ENCODE data around the gene SLC26A6.

Gene SLC26A6

DNA sequence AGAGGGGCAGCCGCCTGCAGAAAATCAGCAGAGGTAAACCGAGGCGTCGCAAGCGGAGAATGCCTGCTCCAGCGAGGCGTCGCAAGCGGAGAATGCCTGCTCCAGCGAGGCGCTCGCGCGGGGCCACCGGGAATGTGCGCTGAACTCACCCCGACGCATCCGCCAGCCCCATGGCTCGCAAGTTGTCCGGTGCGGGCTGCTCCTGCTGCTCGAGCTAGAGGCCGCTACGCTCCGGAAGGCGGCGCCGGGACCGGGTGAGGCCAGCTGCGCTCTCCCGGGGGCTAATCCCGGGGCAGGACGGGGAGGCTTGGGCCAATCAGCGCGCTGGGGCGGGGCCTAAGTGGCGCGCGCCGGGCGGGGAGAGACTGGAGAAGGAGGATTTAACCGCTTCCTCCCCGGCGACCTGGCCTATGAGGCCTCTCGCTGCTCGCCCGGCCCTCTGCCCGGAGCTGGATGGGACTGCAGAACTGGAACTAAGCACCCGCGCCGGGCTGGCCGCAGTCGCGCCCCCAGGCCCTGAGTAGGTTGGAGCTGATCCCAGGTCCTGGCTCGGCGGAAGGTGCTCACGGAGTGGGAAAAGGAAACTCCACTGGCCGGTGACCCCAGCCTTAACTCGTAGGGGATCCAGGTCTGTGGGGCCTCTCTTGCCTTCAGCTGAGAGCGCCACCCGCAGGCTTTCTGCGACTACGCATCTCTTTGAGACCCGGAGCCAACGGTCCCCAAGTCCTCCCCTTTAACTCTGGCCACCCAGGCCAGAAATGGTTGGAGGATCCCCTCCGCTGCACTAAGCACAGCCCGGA is at the start of gene SLC26A6:
SLC26A6 (minus strand) TSS at position 240 of the 800 bp plus-strand sequence; CDS start at position 172, 68 bp downstream.
- DNase-seq = peak; percentile 94

- no peak for DNase-seq
Observed at GRCh38 chr3:48684480-48685143, 49.4 kb upstream of the SLC26A6 start.

DNA sequence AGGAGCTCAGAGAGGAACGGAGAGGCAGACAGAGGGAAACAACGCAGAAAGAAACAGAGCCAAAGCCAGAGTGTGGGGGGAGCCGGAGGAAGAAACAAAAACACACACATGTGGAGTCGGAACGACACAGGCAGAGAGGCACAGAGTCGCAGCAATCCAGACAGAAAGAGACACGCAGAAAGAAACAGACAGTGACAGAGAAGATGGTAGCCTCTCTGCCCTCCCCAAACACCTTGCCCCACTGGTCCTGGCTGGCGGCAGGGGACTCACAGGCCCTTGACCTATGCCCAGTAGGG is 48.7 kb upstream of the SLC26A6 start:
- DNase-seq = no peak

DNA sequence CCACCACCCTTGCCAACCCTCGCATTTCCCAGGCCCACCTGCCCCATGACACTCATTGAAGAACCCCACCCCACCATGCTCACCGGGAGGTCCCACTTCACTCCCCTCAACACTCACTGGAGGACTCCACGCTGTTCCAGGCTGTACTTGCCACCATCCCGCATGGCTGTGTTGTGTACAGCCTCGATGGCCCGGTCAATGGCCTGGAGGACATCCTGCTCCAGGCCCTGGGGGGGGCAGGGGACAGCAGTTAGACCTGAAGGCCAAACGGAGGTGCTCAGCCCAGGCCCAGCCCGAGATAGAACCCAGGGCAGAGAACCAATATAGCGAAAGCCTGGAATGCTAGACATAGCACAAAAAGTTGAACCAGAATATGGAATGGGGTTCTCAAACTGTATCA is 47.5 kb upstream of the SLC26A6 start:
- no peak for DNase-seq

GRCh38 chr3:48681974-48682610 is 46.8 kb upstream of the SLC26A6 start:
- DNase-seq = no peak

- DNase-seq = no peak
Observed at GRCh38 chr3:48681541-48681880, 46.2 kb upstream of the SLC26A6 start.

GRCh38 chr3:48680811-48681540 is 45.7 kb upstream of the SLC26A6 start:
- no peak for DNase-seq

- DNase-seq = no peak
Observed at GRCh38 chr3:48679411-48680391, 44.4 kb upstream of the SLC26A6 start.

DNA sequence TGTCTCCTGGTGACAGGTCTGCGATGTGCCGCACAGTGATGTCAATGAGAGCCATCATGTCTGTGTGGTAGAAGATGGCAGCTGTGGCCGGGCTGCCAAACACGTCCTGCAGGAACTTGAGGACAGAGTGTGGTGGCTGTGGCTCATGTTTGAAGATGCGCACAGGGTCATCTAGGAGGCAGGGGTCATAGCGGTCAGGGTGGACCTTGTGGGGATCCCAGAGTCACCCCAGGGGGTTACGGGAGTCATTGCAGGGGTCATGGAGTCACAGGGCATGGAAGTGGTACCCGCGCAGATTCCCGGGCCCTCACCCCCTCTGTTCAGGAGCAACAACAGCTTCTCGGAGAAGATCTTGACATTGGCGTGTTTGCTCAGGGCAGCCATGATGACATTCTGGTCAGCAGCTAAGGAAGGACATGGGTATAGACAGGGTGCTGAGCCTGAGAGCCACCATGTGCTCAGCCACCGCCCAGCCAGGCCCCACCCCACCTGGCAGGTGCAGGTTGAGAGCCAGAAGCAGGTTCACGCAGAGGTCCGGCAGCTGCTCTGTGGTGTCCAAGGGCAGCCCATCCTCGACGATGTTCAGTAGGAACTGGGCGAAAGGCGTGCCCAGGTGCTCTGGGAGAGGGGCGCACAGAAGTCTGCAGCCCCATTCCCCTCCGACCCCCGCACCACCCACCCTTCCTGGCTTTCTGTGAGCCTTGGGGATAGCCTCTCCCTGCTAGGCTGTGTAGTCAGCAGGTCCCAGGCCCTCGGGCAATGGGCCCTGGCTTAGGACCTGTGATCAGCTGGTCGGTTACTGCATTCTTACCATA is 43.5 kb upstream of the SLC26A6 start:
- DNase-seq = no peak

- DNase-seq = no peak
Observed at GRCh38 chr3:48678056-48678455, 42.8 kb upstream of the SLC26A6 start.

- DNase-seq = no peak
Observed at GRCh38 chr3:48674505-48674904, 39.2 kb upstream of the SLC26A6 start.

- no peak for DNase-seq
Observed at GRCh38 chr3:48672522-48672921, 37.3 kb upstream of the SLC26A6 start.

GRCh38 chr3:48664929-48665328 is 29.7 kb upstream of the SLC26A6 start:
- DNase-seq = no peak

DNA sequence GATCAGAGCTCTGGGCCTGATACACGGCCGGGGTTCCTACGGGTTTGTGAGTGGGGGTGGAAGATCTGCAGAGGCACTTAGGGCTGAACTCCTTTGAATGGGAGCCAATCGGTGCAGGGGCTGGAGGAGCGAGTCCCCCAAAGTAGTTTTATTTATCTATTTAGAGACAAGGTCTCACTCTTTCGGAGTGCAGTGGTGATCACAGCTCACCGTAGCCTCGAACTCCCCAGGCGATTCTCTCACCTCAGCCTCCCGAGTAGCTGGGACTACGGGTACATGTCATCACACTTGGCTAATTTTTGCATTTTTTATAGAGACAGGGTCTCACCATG is 29.0 kb upstream of the SLC26A6 start:
- no peak for DNase-seq

DNA sequence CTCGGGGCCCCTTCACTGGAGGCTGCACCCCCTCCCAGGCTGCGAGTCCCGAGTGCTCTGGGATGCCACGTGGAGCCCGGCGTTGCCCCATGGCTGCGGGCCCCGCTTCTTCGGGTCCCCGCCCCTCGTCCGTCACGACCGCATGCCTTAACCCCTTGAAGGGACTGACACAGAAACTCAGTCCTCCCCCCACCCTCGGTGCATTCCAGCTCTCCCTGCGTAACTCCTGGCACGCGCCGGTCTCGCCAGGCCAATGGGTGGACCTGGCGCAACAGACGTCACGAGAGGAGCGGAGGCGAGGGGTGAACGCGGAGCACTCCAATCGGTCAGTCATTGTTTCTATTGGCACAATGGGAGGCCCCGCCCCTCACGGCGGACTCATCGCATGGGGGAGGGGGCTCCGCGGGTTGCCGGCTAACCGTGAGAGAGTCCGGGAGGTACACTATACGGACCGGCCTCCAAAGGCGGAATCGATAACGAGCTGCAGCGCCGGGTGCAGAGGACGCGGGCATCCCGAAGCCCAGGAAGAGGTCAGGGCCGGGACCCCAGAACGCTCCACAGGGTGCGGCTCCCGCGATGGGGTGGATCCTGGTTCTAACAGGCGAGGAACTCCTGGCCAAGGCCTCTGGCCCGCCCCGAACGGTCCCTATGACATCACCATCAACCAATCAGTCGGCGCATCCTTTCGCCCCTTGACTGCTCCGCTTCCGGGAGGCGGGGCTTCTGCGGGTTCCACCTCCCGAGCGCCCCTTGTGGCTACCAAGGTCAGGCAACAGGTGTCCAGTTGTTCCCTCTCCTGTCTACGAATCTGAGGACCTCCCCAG is 28.4 kb upstream of the SLC26A6 start:
- peak; percentile 96 for DNase-seq

GRCh38 chr3:48662753-48663488 is 27.7 kb upstream of the SLC26A6 start, which contains the start of gene CELSR3:
Gene CELSR3 (minus strand): TSS chr3:48662886. CDS start chr3:48662634, 252 bp downstream.
- DNase-seq = peak; percentile 80

GRCh38 chr3:48662145-48662752 is 27.0 kb upstream of the SLC26A6 start:
- DNase-seq = no peak

DNA sequence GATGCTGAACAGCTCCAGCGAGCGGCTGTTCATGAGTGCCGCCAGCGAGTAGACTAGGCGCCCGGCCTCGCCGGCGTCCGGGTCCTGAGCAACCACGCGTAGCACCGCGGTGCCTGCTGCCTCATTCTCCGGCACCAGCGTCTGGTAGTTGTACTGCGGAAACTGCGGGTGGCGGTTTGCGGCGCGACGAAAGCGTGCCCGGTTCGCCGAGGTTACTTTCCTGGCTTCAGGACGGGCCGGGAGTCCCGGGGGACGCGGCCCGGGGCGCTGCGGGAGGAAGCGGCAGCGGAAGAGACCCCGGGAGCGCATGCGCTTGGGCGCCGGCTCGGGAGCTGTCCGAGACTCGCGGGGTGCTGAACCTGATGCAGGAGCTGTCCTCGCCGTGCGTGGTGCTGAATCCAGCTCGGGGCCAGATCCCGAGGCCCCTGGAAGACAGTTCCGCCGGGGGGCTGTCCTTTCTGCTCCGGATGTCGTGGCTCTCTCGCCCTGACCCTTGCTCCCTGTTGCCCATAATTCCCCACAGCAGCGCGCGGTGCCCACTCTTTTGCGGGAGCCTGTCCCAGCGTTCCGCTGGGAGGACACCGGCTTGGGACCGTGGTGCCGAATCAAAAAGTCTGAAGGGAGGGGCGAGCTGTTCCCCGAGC is 26.4 kb upstream of the SLC26A6 start:
- DNase-seq = peak; percentile 73
